DMS 273 (cell line): ENCODE measurements around the gene GRM8.

Source experiments
- DNase-seq: peaks from one replicate; lab custom pipeline; 2025; ENCODE audit not compliant: unreplicated experiment; lab: John Stamatoyannopoulos, UW

Gene GRM8

DNA sequence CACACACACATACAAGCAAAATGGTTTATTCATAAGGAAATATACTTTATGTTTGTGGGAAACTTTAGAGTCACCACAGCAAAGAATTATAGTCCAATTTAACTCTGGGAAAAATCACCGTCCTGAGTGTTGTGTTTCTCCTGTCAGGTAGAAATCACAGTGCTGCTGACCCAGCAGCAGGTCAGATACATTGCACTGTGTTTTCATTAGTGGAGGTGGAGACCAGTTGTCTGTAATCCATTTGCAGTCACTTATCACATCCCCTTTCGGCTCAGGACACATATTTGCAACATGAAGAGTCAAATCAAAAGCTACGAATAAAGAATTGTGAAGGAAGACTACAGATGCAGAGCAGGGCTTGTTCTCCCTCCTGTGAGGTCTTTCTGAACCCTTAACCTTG, 799.6 kb downstream of the GRM8 start:
- DNase-seq: no peak

DNA sequence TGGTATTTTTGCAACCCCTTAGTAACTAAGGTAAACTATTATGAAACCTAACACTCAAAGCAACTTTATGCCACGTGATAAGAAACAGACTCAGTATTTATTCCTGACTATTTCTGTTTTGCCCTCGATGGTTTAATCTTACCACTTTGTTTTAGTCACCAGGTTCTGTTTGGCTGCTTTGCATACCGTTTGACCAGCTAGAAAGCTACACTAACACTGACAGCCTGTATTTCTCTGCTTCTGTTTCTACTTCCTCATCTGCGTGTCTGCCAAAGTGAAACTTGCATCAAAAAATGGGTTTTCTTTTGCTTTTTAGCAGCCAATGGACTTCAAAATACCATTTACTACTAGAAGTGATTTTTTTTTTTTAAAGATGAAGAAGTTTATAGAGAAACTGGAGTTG, 802.5 kb downstream of the GRM8 start:
- no peak for DNase-seq

DNA sequence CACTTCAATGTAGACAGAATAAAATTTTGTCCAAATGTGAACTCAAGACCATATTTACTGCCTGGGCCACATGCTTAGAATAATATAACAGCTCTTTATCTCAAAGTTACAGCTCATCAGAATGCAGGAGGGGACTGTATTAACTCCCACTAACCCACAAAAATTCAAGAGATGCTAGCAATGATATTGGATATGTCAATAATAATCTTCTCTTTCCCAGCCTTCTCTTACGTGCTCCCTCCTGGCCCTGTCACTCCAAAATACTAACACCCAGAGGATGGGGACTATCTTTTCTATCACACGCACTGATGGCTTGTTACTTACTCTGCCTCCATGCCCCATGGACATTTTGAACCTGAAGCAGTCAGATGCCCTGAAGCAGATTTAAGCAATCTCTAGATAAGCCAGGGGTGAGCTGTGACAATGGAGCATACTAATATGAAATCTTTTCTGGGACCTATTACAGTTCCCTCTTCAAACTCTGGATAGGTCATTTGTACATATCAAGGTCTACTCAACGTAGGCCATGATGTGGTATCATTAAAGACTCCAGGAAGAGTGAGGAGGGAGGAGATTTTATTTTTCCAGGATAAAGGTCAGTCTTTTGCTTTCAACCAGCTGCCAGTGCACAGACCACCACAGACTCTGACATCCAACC, 803.0 kb downstream of the GRM8 start:
- no peak for DNase-seq

DNA sequence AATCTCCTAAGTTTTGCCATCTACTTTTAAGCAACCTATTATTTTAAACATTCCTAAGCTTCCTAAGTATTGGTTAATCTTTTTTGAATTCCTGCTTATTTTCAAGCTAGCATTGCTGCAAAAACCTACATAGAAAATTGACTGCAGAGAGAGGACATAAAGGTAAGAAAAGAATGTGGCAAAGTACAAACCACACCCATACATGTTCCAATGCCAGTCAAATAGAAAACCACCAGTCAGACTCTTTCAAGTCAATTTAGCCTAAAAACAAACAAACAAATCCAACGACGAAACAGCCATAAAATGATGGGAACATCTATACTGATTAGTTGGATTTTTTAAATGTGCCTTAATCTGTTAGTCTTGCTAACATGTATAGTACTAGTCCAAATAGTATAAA, 804.8 kb downstream of the GRM8 start:
- no peak for DNase-seq

DNA sequence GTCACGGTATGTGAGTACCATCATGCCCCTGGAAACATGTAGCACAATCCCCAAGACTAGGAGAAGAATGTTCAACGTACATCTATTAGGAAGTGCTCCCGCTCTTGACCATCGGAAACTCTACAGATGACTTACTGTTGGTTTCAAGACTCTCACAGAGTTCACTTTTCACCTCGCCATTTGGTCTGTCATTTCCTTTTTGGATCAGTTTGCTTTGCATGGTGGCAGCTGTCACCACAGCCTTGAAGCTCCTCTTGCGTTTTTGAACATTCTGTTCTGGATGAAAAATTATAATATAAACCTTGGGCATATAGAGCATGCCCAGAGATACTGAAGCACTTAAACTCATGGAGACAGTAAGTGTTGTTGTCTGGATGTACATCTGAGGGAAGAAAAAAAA, 806.8 kb downstream of the GRM8 start:
- no peak for DNase-seq

DNA sequence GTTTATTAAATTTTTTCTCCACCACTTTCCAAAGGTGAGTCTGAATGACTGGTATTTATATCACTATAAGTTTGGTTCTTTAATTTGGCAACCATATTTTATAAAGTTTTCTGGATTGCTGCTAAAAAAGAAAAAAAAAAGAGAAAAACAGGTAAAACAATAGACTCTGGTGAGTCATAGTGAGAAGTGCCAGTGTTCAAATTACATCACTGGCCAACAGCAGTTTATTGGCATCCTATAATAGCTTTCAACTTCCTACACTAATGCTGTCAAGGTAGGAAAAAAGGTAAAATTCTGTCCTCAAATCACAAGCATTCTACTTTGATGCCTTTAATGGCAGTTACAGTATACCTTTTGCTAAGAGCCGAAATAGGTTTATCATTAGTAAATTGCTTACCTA, 808.8 kb downstream of the GRM8 start:
- no peak for DNase-seq

DNA sequence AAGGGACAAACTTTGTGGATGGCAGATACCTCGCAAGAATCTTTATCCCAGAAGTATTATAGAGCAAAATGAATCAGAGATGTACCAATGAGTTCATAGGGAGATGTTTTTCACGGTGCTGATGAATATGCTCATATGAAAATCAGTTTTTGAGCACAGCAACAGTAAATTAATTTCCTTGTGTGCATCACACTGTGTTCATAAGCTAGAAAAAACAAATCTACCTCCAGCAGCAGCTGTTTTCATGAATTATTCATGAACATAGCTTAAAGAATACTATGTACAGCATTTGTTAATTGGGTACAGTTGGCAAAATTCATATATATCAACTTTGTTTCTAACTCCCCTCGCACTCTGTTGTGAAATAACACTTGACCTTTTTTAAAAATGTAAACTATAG, 809.8 kb downstream of the GRM8 start:
- DNase-seq: no peak

DNA sequence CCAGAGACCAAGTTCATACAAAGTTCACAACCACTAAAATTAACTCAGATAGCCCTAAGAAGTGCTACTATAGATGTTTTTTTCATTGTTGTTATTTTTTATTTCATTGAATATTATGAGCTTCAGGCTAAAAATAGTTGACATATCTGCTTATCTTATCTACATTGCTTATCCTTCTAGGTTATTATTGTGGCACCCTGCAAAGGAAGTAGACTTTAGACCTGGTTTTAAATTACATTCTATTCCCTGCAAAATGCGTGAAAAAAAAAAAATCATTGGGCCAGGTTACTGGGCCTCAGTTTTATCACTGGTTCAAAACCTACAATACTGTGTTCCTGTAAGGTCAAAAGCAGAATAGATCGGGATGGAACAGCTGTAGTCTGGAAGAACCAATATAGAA, 811.0 kb downstream of the GRM8 start:
- no peak for DNase-seq

DNA sequence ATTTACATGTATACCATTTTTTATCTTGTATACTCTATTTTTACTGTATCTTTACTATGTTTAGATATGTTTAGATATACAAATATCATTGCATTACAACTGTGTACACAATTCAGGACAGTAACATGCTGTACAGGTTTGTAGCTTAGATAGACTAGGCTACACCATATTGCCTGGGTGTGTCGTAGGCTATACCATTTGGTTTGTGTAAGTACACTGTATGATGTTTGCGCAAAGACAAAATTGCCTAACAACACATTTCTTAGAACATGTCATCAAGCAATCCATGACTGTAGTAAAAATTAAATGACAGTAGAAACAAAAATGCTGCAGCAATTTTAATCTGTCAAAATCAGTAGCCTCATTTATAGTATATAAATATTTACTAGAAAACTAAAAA, 812.2 kb downstream of the GRM8 start:
- no peak for DNase-seq

DNA sequence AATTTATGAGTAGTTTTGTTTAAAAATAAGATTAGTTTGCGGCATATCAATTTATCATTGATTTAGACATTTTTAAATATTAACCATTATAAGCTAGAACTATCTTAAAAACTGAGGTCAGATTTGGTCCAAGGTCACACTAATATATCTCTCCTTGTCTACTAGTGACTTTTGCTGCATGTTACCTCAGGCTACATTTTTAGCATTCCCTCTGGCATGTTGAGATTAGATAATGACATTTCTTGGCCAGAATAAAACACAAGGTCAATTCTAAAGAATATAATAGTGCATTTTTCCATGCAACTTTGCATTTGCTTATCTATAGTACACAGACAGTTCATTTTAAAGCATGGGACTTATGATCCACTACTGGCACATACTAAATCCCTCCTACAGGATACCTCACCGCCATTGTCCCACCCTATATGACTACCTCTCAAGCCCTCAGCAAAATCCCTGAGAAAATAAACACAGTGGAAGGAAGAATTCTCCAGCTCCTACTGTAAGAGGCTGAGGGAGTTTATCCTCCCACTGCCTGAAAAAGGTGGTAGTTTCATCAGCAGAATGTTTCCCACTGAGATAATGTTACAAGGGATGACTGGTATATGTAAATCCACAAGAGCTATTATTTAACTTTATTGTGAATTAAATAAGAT, 816.4 kb downstream of the GRM8 start:
- no peak for DNase-seq

DNA sequence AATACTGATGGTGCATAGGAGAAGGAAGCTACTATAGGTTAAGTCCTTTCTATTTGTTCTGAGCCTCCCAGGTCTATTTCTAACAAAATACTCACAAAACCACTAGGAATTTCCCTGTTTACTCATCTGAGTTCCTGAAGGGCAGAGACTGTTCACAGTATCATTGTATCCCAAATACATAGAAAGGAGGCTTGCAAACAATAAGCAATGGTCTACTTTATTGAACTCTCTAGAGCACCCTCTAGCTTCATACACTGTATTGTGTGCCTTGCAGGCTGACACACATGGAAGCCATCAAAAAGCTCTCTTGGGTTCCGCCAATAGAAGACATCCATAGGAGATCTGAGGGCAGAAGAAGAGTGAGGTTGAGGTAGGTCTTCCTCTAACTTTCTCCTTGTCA, 826.1 kb downstream of the GRM8 start:
- DNase-seq: no peak

DNA sequence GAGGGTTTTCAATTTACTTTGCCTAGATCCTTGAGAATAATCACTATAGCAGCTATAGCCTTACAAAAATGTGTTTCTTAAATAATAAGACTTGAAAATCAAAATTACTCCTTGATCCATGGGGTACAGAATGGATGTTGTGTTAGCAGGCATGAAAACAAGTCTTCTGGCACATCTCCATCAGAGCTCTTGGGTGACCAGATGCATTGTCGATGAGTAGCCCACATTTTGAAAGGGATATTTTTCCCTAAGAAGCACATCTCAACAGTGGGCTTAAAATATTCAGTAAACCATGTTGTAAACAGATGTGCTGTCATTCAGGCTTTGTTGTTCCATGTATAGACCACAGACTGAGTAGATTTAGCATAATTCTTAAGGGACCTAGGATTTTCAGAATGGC, 827.8 kb downstream of the GRM8 start:
- no peak for DNase-seq

DNA sequence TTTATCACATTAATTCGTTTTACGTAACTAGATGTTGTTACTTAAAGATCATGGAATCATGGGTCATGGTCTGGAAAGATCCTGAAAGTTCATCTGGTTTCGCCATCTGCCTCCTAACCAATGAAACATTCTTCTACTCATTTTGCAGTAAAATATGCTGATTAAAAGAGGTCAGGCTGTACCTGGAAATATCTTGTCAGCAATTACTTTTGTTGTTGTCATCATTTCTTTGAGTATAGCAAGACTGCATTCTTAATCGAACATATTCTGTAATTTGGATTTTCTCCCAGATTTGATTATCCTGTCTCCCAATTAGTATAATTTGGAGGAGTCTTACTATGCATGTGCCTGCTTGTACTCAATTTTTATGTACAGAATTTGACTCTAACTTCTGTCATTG, 833.7 kb downstream of the GRM8 start:
- no peak for DNase-seq

DNA sequence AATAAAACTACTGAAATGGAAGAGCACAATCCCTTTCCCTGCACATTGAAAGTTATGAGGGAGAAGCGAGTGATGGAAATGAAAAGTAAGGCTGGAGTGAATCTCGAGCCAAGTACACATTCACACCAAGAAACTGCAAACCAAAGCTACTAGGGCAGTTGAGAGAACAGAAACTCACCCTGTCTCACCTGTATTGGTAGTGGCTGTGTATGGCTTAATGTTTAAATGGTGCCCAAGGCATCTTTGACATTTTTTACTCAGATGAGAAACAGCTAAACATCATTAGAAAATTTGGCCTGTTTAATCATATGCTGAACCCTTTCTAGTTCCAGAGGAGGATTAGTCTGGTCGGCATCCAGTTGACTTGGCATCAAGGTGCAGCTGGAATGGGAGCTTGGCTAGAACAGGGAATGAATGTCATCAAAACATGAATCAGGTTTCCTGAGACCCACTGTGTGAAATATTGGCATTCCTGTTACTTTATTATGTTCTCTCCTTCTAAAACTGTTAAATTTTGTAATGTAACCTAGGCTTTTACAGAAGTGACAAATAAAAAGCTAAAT, 840.8 kb downstream of the GRM8 start:
- no peak for DNase-seq

DNA sequence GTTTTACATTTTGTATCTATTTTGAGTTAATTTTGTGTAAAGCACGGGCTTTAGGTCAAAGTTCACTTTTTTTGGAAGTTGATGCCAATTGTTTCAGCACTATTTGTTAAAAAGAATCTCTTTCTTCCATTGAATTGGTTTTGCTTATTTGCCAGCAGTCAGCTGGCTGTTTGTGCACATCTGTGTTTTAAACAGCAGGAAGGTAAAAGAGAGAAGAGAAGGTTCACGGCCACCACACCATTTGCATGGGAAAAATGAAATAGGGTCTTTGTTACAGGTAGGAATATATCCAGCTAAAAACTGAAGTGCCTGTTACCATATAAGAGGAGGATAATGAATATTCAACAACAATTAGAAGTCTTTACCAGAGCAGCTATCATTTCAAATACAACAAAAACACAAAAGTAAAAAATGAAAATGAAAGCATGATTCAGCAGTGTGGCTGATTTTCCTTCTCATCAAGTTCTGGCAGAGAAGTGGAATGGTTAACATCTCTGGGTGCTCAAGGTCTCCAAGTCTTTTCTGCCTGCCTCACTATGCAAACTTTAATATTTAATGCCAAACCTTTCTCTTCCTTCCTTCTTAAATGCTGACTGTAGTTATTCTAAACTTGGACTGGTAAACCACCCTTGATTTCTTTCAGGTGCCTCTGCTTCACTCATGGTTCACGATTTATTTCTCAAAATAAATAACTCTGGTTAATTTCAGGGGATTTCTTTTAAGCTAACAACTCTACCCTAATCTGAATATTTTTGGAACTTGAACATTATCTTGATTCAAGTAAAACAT, 841.5 kb downstream of the GRM8 start:
- no peak for DNase-seq

DNA sequence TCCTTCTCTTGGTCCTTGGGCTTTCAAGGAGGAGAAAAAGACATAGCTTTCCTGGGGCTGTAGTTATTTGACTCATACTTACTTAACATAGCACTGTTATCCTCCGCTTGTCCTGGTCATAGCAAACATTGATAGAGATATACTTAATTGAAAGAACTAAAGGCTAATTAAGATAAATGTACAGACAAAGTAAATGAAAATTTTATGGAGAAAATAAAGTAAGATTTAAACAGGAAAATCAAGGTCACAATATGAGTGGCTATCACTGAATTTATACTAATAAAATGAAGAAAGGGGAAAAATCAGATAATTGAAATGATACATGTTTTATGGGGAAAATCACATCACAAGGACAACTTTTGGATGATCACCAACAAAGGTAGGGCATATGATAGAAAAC, 849.7 kb downstream of the GRM8 start:
- no peak for DNase-seq

DNA sequence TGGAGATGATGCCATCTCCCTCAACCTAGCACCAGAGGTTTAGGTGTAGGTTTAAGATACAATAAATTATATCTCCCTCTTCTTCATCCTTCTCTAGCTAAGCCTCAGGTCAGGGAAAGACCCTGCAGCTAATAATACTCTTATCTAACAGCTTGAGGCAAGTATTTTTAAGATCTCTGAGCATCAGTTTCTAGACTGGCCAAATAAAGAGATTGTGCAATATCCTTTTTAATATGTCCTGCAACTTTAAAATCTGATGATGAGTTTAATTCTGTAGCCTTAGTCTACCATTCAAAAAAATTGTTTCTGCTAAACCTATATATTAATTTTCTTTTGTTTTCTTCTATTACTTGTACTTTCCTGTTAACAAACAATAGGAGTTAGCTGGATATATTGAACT, 850.8 kb downstream of the GRM8 start:
- DNase-seq: no peak

DNA sequence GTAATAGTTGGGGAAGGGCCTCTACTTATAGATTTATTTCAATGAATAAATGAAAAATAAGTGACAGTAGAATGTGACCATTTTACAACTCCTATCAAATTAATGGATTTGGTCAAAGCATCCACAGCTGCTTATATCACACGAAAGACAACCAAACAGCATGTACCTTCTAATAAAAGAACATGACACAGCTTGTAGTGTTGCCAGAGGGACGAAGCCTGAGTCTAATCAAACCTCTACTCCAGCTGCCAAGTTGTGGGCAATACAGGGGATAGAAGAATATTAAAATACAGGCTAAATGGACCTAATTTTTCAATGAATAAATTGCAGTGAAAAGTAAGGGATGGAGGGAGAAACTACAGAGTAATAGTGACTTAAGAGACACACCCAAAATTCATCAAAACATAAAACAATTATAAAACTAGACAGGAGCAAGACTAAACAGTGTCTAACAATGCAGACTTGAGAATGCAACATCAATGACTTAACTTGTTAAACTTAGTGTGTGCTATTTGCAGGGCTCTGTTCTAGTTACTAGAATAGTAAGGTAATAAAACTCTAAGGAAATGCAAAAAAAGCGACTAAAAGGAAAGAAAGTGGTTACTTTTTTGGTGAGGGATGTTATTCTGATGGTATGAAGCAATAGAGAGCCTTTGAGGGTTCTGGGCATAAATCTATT, 853.8 kb downstream of the GRM8 start:
- no peak for DNase-seq

DNA sequence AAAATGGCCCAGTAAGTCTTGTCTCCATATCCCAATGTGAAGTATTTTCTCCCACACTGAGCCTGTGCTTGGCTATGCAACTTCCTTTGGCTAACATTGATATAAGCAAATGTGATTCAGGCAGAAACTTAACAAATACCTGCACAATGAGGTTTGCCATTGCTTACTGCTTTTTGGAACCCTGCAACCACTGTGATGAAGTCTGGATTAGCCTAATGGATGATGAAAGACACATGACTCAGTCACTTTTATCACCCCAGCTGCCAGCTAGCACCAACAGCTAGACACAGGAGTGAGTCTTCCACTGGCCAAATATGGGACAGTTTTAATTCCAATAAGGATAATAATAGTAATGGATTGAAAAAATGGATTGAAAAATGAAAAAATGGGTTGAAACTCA, 854.5 kb downstream of the GRM8 start:
- DNase-seq: no peak

DNA sequence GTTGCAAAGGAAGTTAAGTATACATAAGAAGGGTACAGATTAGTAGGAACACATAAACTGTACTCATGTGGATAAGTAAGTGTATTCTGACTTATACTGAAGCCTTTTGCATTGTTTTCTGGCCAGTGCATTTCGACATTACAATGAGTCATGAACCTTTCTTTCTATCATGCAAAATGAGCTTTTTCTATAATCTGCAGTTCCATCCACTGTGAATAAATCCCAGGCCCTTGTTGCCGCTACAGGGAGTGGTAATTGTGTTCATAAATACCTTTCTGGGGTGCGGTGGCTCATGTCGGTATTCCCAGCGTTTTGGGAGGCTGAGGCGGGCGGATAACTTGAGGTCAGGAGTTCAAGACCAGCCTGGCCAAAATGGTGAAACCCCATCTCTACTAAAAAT, 858.3 kb downstream of the GRM8 start:
- DNase-seq: no peak
